Measurements from ENCODE around the gene NAT10.

GRCh38 chr11:34075178-34075820 lies 30.1 kb upstream of the NAT10 start:
- TF ChIP-seq POLR2A (IDR thresholded peaks at IDR 0.05; ENCODE audit: low read length) (no peak), GATA1 (IDR thresholded peaks at IDR 0.05; ENCODE audit: low read depth, low read length) (no peak)
